IMR-90 (cell line): ENCODE results near the gene DENND1A. TPM values are rescaled to one million over a fixed set of nuclear protein-coding genes. Genes with fewer than 3 reads are reported as not detected.

Experiments
- ATAC-seq: fragments of 200-7000 bp; cut with Tn5 transposase; 2 replicates; pipeline ENCODE4 v1.9.1; 2020; ENCODE audit warnings: low read depth, mild to moderate bottlenecking, moderate library complexity
- BruUV-seq: library from RNA; stranded (reverse); fragments of 400-500 nt; replicated peaks from 2 replicates; lab custom pipeline; 2021; lab: Mats Ljungman, UMichigan
- CTCF ChIA-PET: fragments of 300-600 bp; formaldehyde crosslinking; extraction: SDS; loops from one replicate; lab custom pipeline; 2021; ENCODE audit warnings: antibody characterized with exemption; lab: Yijun Ruan, JAX
- POLR2A ChIA-PET: fragments of 300-600 bp; sonication (Branson Sonifier 250); formaldehyde crosslinking; loops from one replicate; lab custom pipeline; 2022; ENCODE audit warnings: antibody characterized with exemption; ENCODE audit not compliant: unreplicated experiment; lab: Charles Lee
- DNase-seq: peaks from one replicate; pipeline ENCODE4 v3.0.0; 2013
- H2AFZ ChIP-seq: replicated peaks from 2 replicates; pipeline ENCODE3; 2013; ENCODE audit warnings: low read length, mild to moderate bottlenecking; ENCODE audit not compliant: poor library complexity
- H2AK5ac ChIP-seq: 2 replicates; pipeline ENCODE4 v1.6.1; 2013; ENCODE audit warnings: low read depth, low read length, inconsistent platforms
- H2AK9ac ChIP-seq: replicated peaks from 2 replicates; pipeline ENCODE3; 2013; ENCODE audit warnings: mild to moderate bottlenecking, low read depth, low read length, moderate library complexity; ENCODE audit not compliant: poor library complexity
- H2BK120ac ChIP-seq: 2 replicates; pipeline ENCODE4 v1.6.1; 2013; ENCODE audit warnings: low read depth, low read length, inconsistent platforms
- H2BK15ac ChIP-seq: 3 replicates; pipeline ENCODE4 v1.6.1; 2013; ENCODE audit warnings: low read depth, low read length, inconsistent platforms
- H2BK20ac ChIP-seq: 2 replicates; pipeline ENCODE4 v1.6.1; 2013; ENCODE audit warnings: low read depth, mild to moderate bottlenecking, inconsistent platforms, low read length, moderate library complexity
- H2BK5ac ChIP-seq: 2 replicates; pipeline ENCODE4 v1.6.1; 2013; ENCODE audit warnings: mild to moderate bottlenecking, low read depth, low read length, inconsistent platforms; ENCODE audit not compliant: poor library complexity, severe bottlenecking
- H3K14ac ChIP-seq: replicated peaks from 2 replicates; pipeline ENCODE4 v1.6.1; 2013; ENCODE audit warnings: low read depth, low read length, inconsistent platforms
- H3K18ac ChIP-seq: 2 replicates; pipeline ENCODE4 v1.6.1; 2013; ENCODE audit warnings: low read depth, low read length, control low read depth
- H3K23ac ChIP-seq: 2 replicates; pipeline ENCODE4 v1.6.1; 2013; ENCODE audit warnings: low read depth, low read length, inconsistent platforms
- H3K27ac ChIP-seq: 2 replicates; pipeline ENCODE4 v1.5.1; 2013; ENCODE audit warnings: mild to moderate bottlenecking, control low read depth, low read length; ENCODE audit not compliant: insufficient read depth
- H3K27me3 ChIP-seq: 2 replicates; pipeline ENCODE4 v1.6.1; 2013; ENCODE audit warnings: low read length; ENCODE audit not compliant: control insufficient read depth, insufficient read depth
- H3K36me3 ChIP-seq: 2 replicates; pipeline ENCODE4 v1.6.1; 2013; ENCODE audit warnings: low read length, mixed read lengths; ENCODE audit not compliant: control insufficient read depth, insufficient read depth
- H3K4ac ChIP-seq: 2 replicates; pipeline ENCODE4 v1.6.1; 2013; ENCODE audit warnings: low read depth, low read length, inconsistent platforms
- H3K4me1 ChIP-seq: 2 replicates; pipeline ENCODE4 v1.6.1; 2013; ENCODE audit warnings: low read length, mixed read lengths; ENCODE audit not compliant: control insufficient read depth, insufficient read depth
- H3K4me2 ChIP-seq: 2 replicates; pipeline ENCODE4 v1.6.1; 2013; ENCODE audit warnings: low read depth, mild to moderate bottlenecking, control low read depth, low read length, moderate library complexity
- H3K4me3 ChIP-seq: 2 replicates; pipeline ENCODE4 v1.5.1; 2013; ENCODE audit warnings: low read depth, mild to moderate bottlenecking, control low read depth, low read length, moderate library complexity; ENCODE audit not compliant: insufficient read depth
- H3K56ac ChIP-seq: 2 replicates; pipeline ENCODE4 v1.6.1; 2013; ENCODE audit warnings: low read length, inconsistent platforms; ENCODE audit not compliant: insufficient read depth; ENCODE audit errors: extremely low read depth
- H3K79me1 ChIP-seq, 2 experiments: 2 replicates each; pipeline ENCODE4 v1.6.1; 2013; ENCODE audit warnings: low read length in 2 of 2, inconsistent platforms in 1 of 2, low read depth in 1 of 2
- H3K9ac ChIP-seq: 2 replicates; pipeline ENCODE4 v1.6.1; 2013; ENCODE audit warnings: low read depth, low read length, control low read depth
- H3K9me1 ChIP-seq: 2 replicates; pipeline ENCODE4 v1.6.1; 2013; ENCODE audit warnings: low read length, inconsistent platforms; ENCODE audit not compliant: insufficient read depth
- H3K9me3 ChIP-seq: 2 replicates; pipeline ENCODE4 v1.6.1; 2013; ENCODE audit warnings: low read length; ENCODE audit not compliant: control insufficient read depth, insufficient read depth
- H4K20me1 ChIP-seq: 2 replicates; pipeline ENCODE4 v1.6.1; 2013; ENCODE audit warnings: low read length, inconsistent platforms; ENCODE audit not compliant: insufficient read depth
- H4K5ac ChIP-seq: 2 replicates; pipeline ENCODE4 v1.6.1; 2013; ENCODE audit warnings: mild to moderate bottlenecking, low read depth, low read length, control low read depth
- H4K8ac ChIP-seq, 2 experiments: 2 replicates each; pipeline ENCODE4 v1.6.1; 2013; ENCODE audit warnings: low read depth in 2 of 2, low read length in 2 of 2, control low read depth in 1 of 2, inconsistent platforms in 1 of 2
- H4K91ac ChIP-seq: 2 replicates; pipeline ENCODE4 v1.6.1; 2013; ENCODE audit warnings: low read depth, low read length, inconsistent platforms; ENCODE audit not compliant: insufficient read depth
- BHLHE40 ChIP-seq: fragments of 150-350 bp; IDR thresholded peaks from 2 replicates; pipeline ENCODE4 v1.6.1; 2016; ENCODE audit warnings: mild to moderate bottlenecking, low read depth, low read length
- CEBPB ChIP-seq: IDR thresholded peaks from 2 replicates; pipeline ENCODE4 v1.6.1; 2012; ENCODE audit warnings: low read depth, low read length, improper control_type of control experiment
- FOS ChIP-seq: fragments of 150-350 bp; IDR thresholded peaks from 2 replicates; pipeline ENCODE4 v1.6.1; 2016; ENCODE audit warnings: low read depth, low read length
- MAFK ChIP-seq: IDR thresholded peaks from 2 replicates; pipeline ENCODE4 v1.6.1; 2012; ENCODE audit warnings: low read depth, low read length, improper control_type of control experiment
- MAZ ChIP-seq: IDR thresholded peaks from 2 replicates; pipeline ENCODE4 v1.6.1; 2012; ENCODE audit warnings: low read depth, mild to moderate bottlenecking, low read length, improper control_type of control experiment, moderate library complexity, borderline replicate concordance
- MXI1 ChIP-seq: IDR thresholded peaks from 2 replicates; pipeline ENCODE4 v1.6.1; 2012; ENCODE audit warnings: low read depth, mild to moderate bottlenecking, low read length, moderate library complexity, borderline replicate concordance
- NFE2L2 ChIP-seq: fragments of 150-350 bp; IDR thresholded peaks from 2 replicates; pipeline ENCODE4 v1.6.1; 2016; ENCODE audit warnings: low read depth, mild to moderate bottlenecking, low read length
- POLR2A ChIP-seq: IDR thresholded peaks from 2 replicates; pipeline ENCODE4 v1.6.1; 2012; ENCODE audit warnings: mild to moderate bottlenecking, low read depth, low read length
- RAD21 ChIP-seq: IDR thresholded peaks from 2 replicates; pipeline ENCODE4 v1.6.1; 2012; ENCODE audit warnings: low read length, improper control_type of control experiment
- RFX5 ChIP-seq: IDR thresholded peaks from 2 replicates; pipeline ENCODE4 v1.8.0; 2012; ENCODE audit warnings: low read depth, mild to moderate bottlenecking, low read length, moderate library complexity
- WGBS, 2 experiments: methylation state at CpG; one replicate each; pipeline versions ENCODE4 v1.1.5 to v1.1.7; 2013; ENCODE audit warnings: missing lambda C conversion rate in 2 of 2; ENCODE audit not compliant: insufficient read length in 1 of 2; ENCODE audit errors: extremely low coverage in 2 of 2; 5-methylcytosine and 5-hydroxymethylcytosine counted together
- dilution Hi-C: fragments of 300-500 bp; cut with HindIII; formaldehyde crosslinking; loops from one replicate; pipeline ENCODE4 v1.14.3; 2018; ENCODE audit warnings: low sequenced_read_pairs; ENCODE audit not compliant: unreplicated experiment
- in situ Hi-C: fragments of 300-500 bp; cut with MboI; formaldehyde crosslinking; loops from 3 replicates; pipeline ENCODE4 v1.14.3; 2019; ENCODE audit warnings: low sequenced_read_pairs, inconsistent platforms, mixed read lengths
- intact Hi-C: fragments of 100-400 bp; cut with micrococcal nuclease; formaldehyde crosslinking; loops from 2 replicates; pipeline ENCODE4 v1.10.0; 2022
- polyA plus RNA-seq, 3 experiments: library from polyadenylated mRNA; depleted of rRNA; stranded (reverse); fragments of >200 nt; gene quantifications; 2 replicates each; pipeline ENCODE4 v1.2.3, GENCODE V29; 2012; ENCODE audit warnings: low replicate concordance in 1 of 3
- total RNA-seq: library from RNA; depleted of rRNA; stranded (reverse); fragments of >200 nt; gene quantifications from 2 replicates; pipeline ENCODE4 v1.2.3, GENCODE V29; 2012
- TF ChIP-seq, protein P1 (sequence below): fragments of 150-350 bp; IDR thresholded peaks from 2 replicates; pipeline ENCODE4 v1.6.1; 2016; ENCODE audit warnings: low read depth, mild to moderate bottlenecking, low read length, moderate library complexity, borderline replicate concordance
- TF ChIP-seq, protein P2 (sequence below): fragments of 150-350 bp; IDR thresholded peaks from 2 replicates; pipeline ENCODE4 v1.6.1; 2017; ENCODE audit warnings: mild to moderate bottlenecking, antibody characterized with exemption, low read length, low read depth

Gene DENND1A
- total and polyA plus RNA-seq, 2 of the 4 experiments (the other 2 are of a cell fraction), result 21.4 to 27.6 TPM

GRCh38 chr9:123669346-123669745 lies 260.6 kb downstream of the DENND1A start:
- intact Hi-C loops (no loop called here), dilution Hi-C loops (no loop called here), in situ Hi-C loops (no loop called here)
- Histone ChIP-seq H3K9ac (no peak overlapping the region), H3K4me1 (no peaks in the 10 kb centered on the region), H3K18ac (no peak overlapping the region), H2AFZ (no peak overlapping the region), H2BK20ac (no peak overlapping the region), H3K36me3 (0 out of 2 replicates have a peak, but pooled peaks cover 1% of the 10 kb centered on the region), H4K20me1 (no peaks in the 10 kb centered on the region), H3K14ac (no peak overlapping the region), H4K8ac (no peak overlapping the region), H2BK5ac (no peak overlapping the region), H3K56ac (no peak overlapping the region), H2AK5ac (no peak overlapping the region), H3K4me2 (no peak overlapping the region), H3K23ac (no peak overlapping the region), H2BK120ac (no peak overlapping the region), H2BK15ac (no peak overlapping the region), H2AK9ac (no peak overlapping the region), H3K27ac (no peak overlapping the region), H4K5ac (no peak overlapping the region), H3K9me1 (peaks cover 2% of the 10 kb centered on the region; the same call in 1 of the 2 replicates), H4K91ac (no peak overlapping the region), H3K27me3 (no peaks in the 10 kb centered on the region), H3K4ac (no peak overlapping the region), H3K4me3 (no peak overlapping the region), H3K79me1 (no peaks in the 10 kb centered on the region), H3K9me3 (peaks cover 4% of the 10 kb centered on the region)
- WGBS, 2 experiments, result no CpG with 5 or more reads among the region's 3 CpGs
- TF ChIP-seq RAD21 (no peak), MAZ (no peak), BHLHE40 (no peak), CEBPB (no peak), RFX5 (no peak), POLR2A (no peak), NFE2L2 (no peak), MXI1 (no peak), FOS (no peak), MAFK (no peak)
- TF ChIP-seq, protein P1, sequence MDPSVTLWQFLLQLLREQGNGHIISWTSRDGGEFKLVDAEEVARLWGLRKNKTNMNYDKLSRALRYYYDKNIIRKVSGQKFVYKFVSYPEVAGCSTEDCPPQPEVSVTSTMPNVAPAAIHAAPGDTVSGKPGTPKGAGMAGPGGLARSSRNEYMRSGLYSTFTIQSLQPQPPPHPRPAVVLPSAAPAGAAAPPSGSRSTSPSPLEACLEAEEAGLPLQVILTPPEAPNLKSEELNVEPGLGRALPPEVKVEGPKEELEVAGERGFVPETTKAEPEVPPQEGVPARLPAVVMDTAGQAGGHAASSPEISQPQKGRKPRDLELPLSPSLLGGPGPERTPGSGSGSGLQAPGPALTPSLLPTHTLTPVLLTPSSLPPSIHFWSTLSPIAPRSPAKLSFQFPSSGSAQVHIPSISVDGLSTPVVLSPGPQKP, result no peak
- TF ChIP-seq, protein P2, sequence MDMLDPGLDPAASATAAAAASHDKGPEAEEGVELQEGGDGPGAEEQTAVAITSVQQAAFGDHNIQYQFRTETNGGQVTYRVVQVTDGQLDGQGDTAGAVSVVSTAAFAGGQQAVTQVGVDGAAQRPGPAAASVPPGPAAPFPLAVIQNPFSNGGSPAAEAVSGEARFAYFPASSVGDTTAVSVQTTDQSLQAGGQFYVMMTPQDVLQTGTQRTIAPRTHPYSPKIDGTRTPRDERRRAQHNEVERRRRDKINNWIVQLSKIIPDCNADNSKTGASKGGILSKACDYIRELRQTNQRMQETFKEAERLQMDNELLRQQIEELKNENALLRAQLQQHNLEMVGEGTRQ, result no peak
- CTCF ChIA-PET, result no interaction called here
- ATAC-seq (no peak), DNase-seq (no peak)
- POLR2A ChIA-PET, result no interaction called here
- BruUV-seq, result no TSS peak
